ENCODE measurements around the gene NUP214. TPM values are rescaled to one million over a fixed set of nuclear protein-coding genes. Genes with fewer than 3 reads are reported as not detected.
"Not testable (repeated sequence)": the region's sequence is repeated elsewhere in the genome, so short reads cannot be mapped to it uniquely, and the experiment has no call there.

The NUP214 gene
- total RNA-seq, 1 experiment from 2014 or later, result 64.2 TPM

GRCh38 chr9:131190191-131190590, 64.8 kb downstream of the NUP214 start:
- intact Hi-C loops (cut with micrococcal nuclease; ENCODE audit: unreplicated experiment), result no loop called here
- CTCF ChIA-PET, result no interaction called here
- POLR2A ChIA-PET (ENCODE audit: low non-redundant PET), result no interaction called here
- Histone ChIP-seq H3K4me1 (ENCODE audit: insufficient read depth, low read length, poor library complexity, severe bottlenecking) (no peaks in the 10 kb centered on the region), H3K9me3 (ENCODE audit: low read depth, low read length, poor library complexity, severe bottlenecking) (no peaks in the 10 kb centered on the region), H3K36me3 (ENCODE audit: insufficient read depth, low read length, poor library complexity, severe bottlenecking) (peaks cover 66% of the 10 kb centered on the region), H3K27me3 (replicated peaks; ENCODE audit: insufficient read depth, low read depth, low read length, poor library complexity) (no peaks in the 10 kb centered on the region), H3K27ac (ENCODE audit: low read depth, low read length, poor library complexity, severe bottlenecking) (no peak overlapping the region), H3K4me3 (ENCODE audit: low read depth, low read length, poor library complexity, severe bottlenecking) (no peak overlapping the region)
- TF ChIP-seq EZH2 (IDR thresholded peaks at IDR 0.05; ENCODE audit: borderline replicate concordance, low read depth, low read length, poor library complexity, severe bottlenecking) (no peak), CTCF (conservative IDR thresholded peaks at IDR 0.05; ENCODE audit: low read depth, low read length) (no peak)
- DNase-seq (ENCODE audit: low spot score), result no peak
- BruUV-seq (replicated peaks), result no TSS peak

GRCh38 chr9:131191032-131191431, 65.6 kb downstream of the NUP214 start:
- H3K27me3 ChIP-seq (replicated peaks; ENCODE audit: insufficient read depth, low read depth, low read length, poor library complexity); H3K4me1 ChIP-seq (ENCODE audit: insufficient read depth, low read length, poor library complexity, severe bottlenecking); H3K9me3 ChIP-seq (ENCODE audit: low read depth, low read length, poor library complexity, severe bottlenecking); BruUV-seq (replicated peaks); H3K27ac ChIP-seq (ENCODE audit: low read depth, low read length, poor library complexity, severe bottlenecking); intact Hi-C loops (cut with micrococcal nuclease; ENCODE audit: unreplicated experiment); H3K4me3 ChIP-seq (ENCODE audit: low read depth, low read length, poor library complexity, severe bottlenecking); DNase-seq (ENCODE audit: low spot score); CTCF ChIA-PET: not testable (repeated sequence)
- peaks cover 61% of the 10 kb centered on the region for H3K36me3 ChIP-seq (ENCODE audit: insufficient read depth, low read length, poor library complexity, severe bottlenecking)
- POLR2A ChIA-PET (ENCODE audit: low non-redundant PET), result interaction anchor here (0.6 kb wide), 1 partner anchor 26 kb away, joined by 3 read pairs; no protein-coding TSS in a partner anchor

- H3K27ac ChIP-seq (ENCODE audit: low read depth, low read length, poor library complexity, severe bottlenecking), result no peak overlapping the region
- no peak overlapping the region for H3K4me3 ChIP-seq (ENCODE audit: low read depth, low read length, poor library complexity, severe bottlenecking)
- CTCF ChIA-PET, result no interaction called here
- peaks cover 60% of the 10 kb centered on the region for H3K36me3 ChIP-seq (ENCODE audit: insufficient read depth, low read length, poor library complexity, severe bottlenecking)
- H3K4me1 ChIP-seq (ENCODE audit: insufficient read depth, low read length, poor library complexity, severe bottlenecking), result no peaks in the 10 kb centered on the region
- intact Hi-C loops (cut with micrococcal nuclease; ENCODE audit: unreplicated experiment), result no loop called here
- BruUV-seq (replicated peaks), result no TSS peak
- H3K27me3 ChIP-seq (replicated peaks; ENCODE audit: insufficient read depth, low read depth, low read length, poor library complexity), result no peaks in the 10 kb centered on the region
- POLR2A ChIA-PET (ENCODE audit: low non-redundant PET), result no interaction called here
- TF ChIP-seq EZH2 (IDR thresholded peaks at IDR 0.05; ENCODE audit: borderline replicate concordance, low read depth, low read length, poor library complexity, severe bottlenecking) (no peak), CTCF (conservative IDR thresholded peaks at IDR 0.05; ENCODE audit: low read depth, low read length) (no peak)
- no peaks in the 10 kb centered on the region for H3K9me3 ChIP-seq (ENCODE audit: low read depth, low read length, poor library complexity, severe bottlenecking)
- DNase-seq (ENCODE audit: low spot score), result no peak
These were observed 66.5 kb downstream of the NUP214 start for GRCh38 chr9:131191857-131192256.

- BruUV-seq (replicated peaks), result no TSS peak
- TF ChIP-seq CTCF (conservative IDR thresholded peaks at IDR 0.05; ENCODE audit: low read depth, low read length) (no peak), EZH2 (IDR thresholded peaks at IDR 0.05; ENCODE audit: borderline replicate concordance, low read depth, low read length, poor library complexity, severe bottlenecking) (no peak)
- H3K9me3 ChIP-seq (ENCODE audit: low read depth, low read length, poor library complexity, severe bottlenecking), result no peaks in the 10 kb centered on the region
- no peak overlapping the region for H3K4me3 ChIP-seq (ENCODE audit: low read depth, low read length, poor library complexity, severe bottlenecking)
- POLR2A ChIA-PET (ENCODE audit: low non-redundant PET), result no interaction called here
- CTCF ChIA-PET, result no interaction called here
- H3K36me3 ChIP-seq (ENCODE audit: insufficient read depth, low read length, poor library complexity, severe bottlenecking), result peaks cover 68% of the 10 kb centered on the region
- intact Hi-C loops (cut with micrococcal nuclease; ENCODE audit: unreplicated experiment), result no loop called here
- no peaks in the 10 kb centered on the region for H3K27me3 ChIP-seq (replicated peaks; ENCODE audit: insufficient read depth, low read depth, low read length, poor library complexity)
- no peak overlapping the region for H3K27ac ChIP-seq (ENCODE audit: low read depth, low read length, poor library complexity, severe bottlenecking)
- H3K4me1 ChIP-seq (ENCODE audit: insufficient read depth, low read length, poor library complexity, severe bottlenecking), result no peaks in the 10 kb centered on the region
- DNase-seq (ENCODE audit: low spot score), result no peak
These were observed 67.7 kb downstream of the NUP214 start for GRCh38 chr9:131193051-131193450.
